NCI-H146 treated with DMSO at 0.1 percent for 48 hours (cell line): ENCODE measurements around the gene KAT7.
"Not testable (repeated sequence)": the region's sequence is repeated elsewhere in the genome, so short reads cannot be mapped to it uniquely, and the experiment has no call there.

Experiments used
- DNase-seq: peaks from one replicate; lab custom pipeline; 2025; ENCODE audit not compliant: unreplicated experiment; lab: John Stamatoyannopoulos, UW

Gene KAT7

GRCh38 chr17:49798182-49798581 lies 9.7 kb downstream of the KAT7 start:
- no peak for DNase-seq

- no peak for DNase-seq
These were observed 10.3 kb downstream of the KAT7 start for GRCh38 chr17:49798738-49799137.

GRCh38 chr17:49809056-49809455 lies 20.6 kb downstream of the KAT7 start:
- DNase-seq, result no peak

- DNase-seq, result no peak
These were observed 26.5 kb downstream of the KAT7 start for GRCh38 chr17:49814781-49815529.

GRCh38 chr17:49815761-49816281 lies 27.3 kb downstream of the KAT7 start:
- DNase-seq, result no peak

- DNase-seq, result no peak
These were observed 29.5 kb downstream of the KAT7 start for GRCh38 chr17:49817993-49818392.

- DNase-seq, result no peak
These were observed 30.7 kb downstream of the KAT7 start for GRCh38 chr17:49819138-49819537.

- DNase-seq, result no peak
These were observed 31.2 kb downstream of the KAT7 start for GRCh38 chr17:49819651-49820050.

GRCh38 chr17:49820773-49821172 lies 32.3 kb downstream of the KAT7 start:
- no peak for DNase-seq

- DNase-seq, result no peak
These were observed 33.0 kb downstream of the KAT7 start for GRCh38 chr17:49821466-49821865.

- no peak for DNase-seq
These were observed 33.4 kb downstream of the KAT7 start for GRCh38 chr17:49821916-49822315.

GRCh38 chr17:49822829-49823228 lies 34.3 kb downstream of the KAT7 start:
- no peak for DNase-seq

- no peak for DNase-seq
These were observed 35.1 kb downstream of the KAT7 start for GRCh38 chr17:49823614-49824013.

- DNase-seq, result no peak
These were observed 37.2 kb downstream of the KAT7 start for GRCh38 chr17:49825645-49826044.

GRCh38 chr17:49828325-49828724 lies 39.8 kb downstream of the KAT7 start:
- not testable (repeated sequence) for DNase-seq

GRCh38 chr17:49829026-49829425 lies 40.5 kb downstream of the KAT7 start:
- DNase-seq, result no peak

- no peak for DNase-seq
These were observed 42.1 kb downstream of the KAT7 start for GRCh38 chr17:49830605-49831004.

- no peak for DNase-seq
These were observed 44.5 kb downstream of the KAT7 start for GRCh38 chr17:49832840-49833599.

- no peak for DNase-seq
These were observed 45.8 kb downstream of the KAT7 start for GRCh38 chr17:49834118-49834743.

GRCh38 chr17:49835472-49835871 lies 47.0 kb downstream of the KAT7 start:
- DNase-seq, result no peak

GRCh38 chr17:49836111-49837030 lies 47.9 kb downstream of the KAT7 start:
- DNase-seq, result no peak
